Neural progenitor cell (in vitro differentiated cells): ENCODE results near the gene MAFB. TPM values are rescaled to one million over a fixed set of nuclear protein-coding genes. Genes with fewer than 3 reads are reported as not detected.

ENCODE experiments used
- DNase-seq: peaks from one replicate; pipeline ENCODE4 v3.0.0-alpha.2; 2016; ENCODE audit warnings: low spot score
- H2AFZ ChIP-seq: fragments of 200-600 bp; sonication (generic); replicated peaks from 2 replicates; pipeline ENCODE4 v1.6.1; 2016; ENCODE audit warnings: antibody characterized with exemption
- H3F3A ChIP-seq: fragments of 200-600 bp; sonication (generic); 2 replicates; pipeline ENCODE4 v1.6.1; 2016; ENCODE audit warnings: antibody characterized with exemption, low read depth
- H3K27ac ChIP-seq: fragments of 200-600 bp; sonication (generic); 2 replicates; pipeline ENCODE4 v1.5.1; 2016; ENCODE audit warnings: mild to moderate bottlenecking
- H3K27me3 ChIP-seq: fragments of 200-600 bp; sonication (generic); 2 replicates; pipeline ENCODE4 v1.6.1; 2016; ENCODE audit warnings: mild to moderate bottlenecking, moderate library complexity
- H3K36me3 ChIP-seq: fragments of 200-600 bp; sonication (generic); 2 replicates; pipeline ENCODE4 v1.5.1; 2016
- H3K4me1 ChIP-seq: fragments of 200-600 bp; sonication (generic); 2 replicates; pipeline ENCODE4 v1.6.1; 2016; ENCODE audit warnings: mixed run types
- H3K4me2 ChIP-seq: fragments of 200-600 bp; sonication (generic); 2 replicates; pipeline ENCODE4 v1.6.1; 2016
- H3K4me3 ChIP-seq: fragments of 200-600 bp; sonication (generic); 2 replicates; pipeline ENCODE4 v1.5.1; 2016
- H3K79me2 ChIP-seq: fragments of 200-600 bp; sonication (generic); 2 replicates; pipeline ENCODE4 v1.6.1; 2016; ENCODE audit warnings: low read depth
- H3K9ac ChIP-seq: fragments of 200-600 bp; sonication (generic); 2 replicates; pipeline ENCODE4 v1.6.1; 2016
- H3K9me3 ChIP-seq: fragments of 200-600 bp; sonication (generic); 2 replicates; pipeline ENCODE4 v1.5.1; 2016; ENCODE audit warnings: low read depth
- H4K20me1 ChIP-seq: fragments of 200-600 bp; sonication (generic); 2 replicates; pipeline ENCODE4 v1.6.1; 2016; ENCODE audit warnings: low read depth
- H3K27ac Mint-ChIP-seq: 3 replicates; pipeline ENCODE4 v1.8.0; 2021; ENCODE audit warnings: mixed read lengths
- H3K27me3 Mint-ChIP-seq: 2 replicates; pipeline ENCODE4 v1.8.0; 2022; ENCODE audit warnings: low read depth, mild to moderate bottlenecking, inconsistent platforms, moderate library complexity, mixed read lengths; ENCODE audit not compliant: insufficient read depth
- H3K36me3 Mint-ChIP-seq: 3 replicates; pipeline ENCODE4 v1.8.0; 2021; ENCODE audit warnings: mixed read lengths
- H3K4me1 Mint-ChIP-seq: 3 replicates; pipeline ENCODE4 v1.8.0; 2021; ENCODE audit warnings: mixed read lengths
- H3K4me3 Mint-ChIP-seq: 3 replicates; pipeline ENCODE4 v1.8.0; 2021; ENCODE audit warnings: mild to moderate bottlenecking, moderate library complexity, mixed read lengths
- H3K9me3 Mint-ChIP-seq: 3 replicates; pipeline ENCODE4 v1.8.0; 2020; ENCODE audit warnings: mixed read lengths
- EZH2 ChIP-seq: fragments of 200-600 bp; sonication (generic); IDR thresholded peaks from 2 replicates; pipeline ENCODE4 v1.6.1; 2017; ENCODE audit warnings: antibody characterized with exemption, mild to moderate bottlenecking, moderate library complexity
- EZH2phosphoT487 ChIP-seq: fragments of 200-600 bp; sonication (generic); IDR thresholded peaks from 2 replicates; pipeline ENCODE4 v1.6.1; 2017; ENCODE audit warnings: antibody characterized with exemption
- total RNA-seq: library from RNA; depleted of rRNA; stranded (reverse); fragments of >200 nt; gene quantifications from 2 replicates; pipeline ENCODE4 v1.2.3, GENCODE V29; 2015; ENCODE audit warnings: low replicate concordance
- TF ChIP-seq, protein P1 (sequence below): fragments of 200-600 bp; sonication (generic); IDR thresholded peaks from 2 replicates; pipeline ENCODE4 v1.5.1; 2017; ENCODE audit warnings: antibody characterized with exemption, mild to moderate bottlenecking

Gene MAFB
- total RNA-seq, 1 donor from 2014 or later = 0.64 TPM

DNA sequence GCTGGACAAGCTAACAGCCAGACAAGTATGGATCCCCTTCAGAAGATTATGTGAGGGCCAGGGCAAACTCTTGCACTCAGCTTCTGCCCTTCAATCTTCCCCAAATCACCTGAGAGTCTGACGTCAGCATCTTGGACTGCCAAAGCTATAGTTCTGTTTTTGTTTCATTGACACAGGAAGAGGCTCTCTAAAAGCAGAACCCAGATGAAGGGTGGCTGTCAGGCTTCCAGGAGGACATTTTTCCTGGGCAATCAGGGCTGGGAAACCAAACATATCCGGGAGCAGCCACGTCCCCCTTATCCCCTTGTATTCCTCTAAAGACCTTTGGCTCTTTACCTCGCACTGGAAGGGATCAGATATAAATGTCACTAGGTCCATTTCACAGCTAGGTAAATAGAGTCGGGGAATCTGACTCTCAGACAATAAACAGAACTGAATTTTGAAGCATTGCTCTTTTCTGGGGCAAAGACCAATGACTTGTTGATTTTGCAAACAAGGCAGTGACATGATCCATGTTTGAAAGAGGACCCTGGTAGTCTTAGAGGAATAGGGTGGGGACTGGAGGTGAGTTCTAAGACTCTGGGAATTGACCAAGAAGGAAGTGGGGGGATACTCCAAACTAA is 13.3 kb downstream of the MAFB start:
- Histone ChIP-seq H4K20me1 (no peaks in the 10 kb centered on the region), H3K27ac (no peak overlapping the region), H3K4me1 (no peaks in the 10 kb centered on the region), H3K79me2 (no peaks in the 10 kb centered on the region), H2AFZ (no peak overlapping the region), H3K27me3 (peaks cover 61% of the 10 kb centered on the region), H3K9ac (no peak overlapping the region), H3K4me2 (no peak overlapping the region), H3K36me3 (no peaks in the 10 kb centered on the region), H3F3A (no peaks in the 10 kb centered on the region), H3K9me3 (no peaks in the 10 kb centered on the region), H3K4me3 (no peak overlapping the region)
- DNase-seq = no peak
- Mint-ChIP-seq H3K27me3 (peaks cover 50% of the 10 kb centered on the region), H3K9me3 (no peaks in the 10 kb centered on the region), H3K36me3 (no peaks in the 10 kb centered on the region), H3K4me3 (no peak overlapping the region), H3K27ac (no peak overlapping the region), H3K4me1 (no peaks in the 10 kb centered on the region)
- no peak for TF ChIP-seq EZH2
- TF ChIP-seq, protein P1, sequence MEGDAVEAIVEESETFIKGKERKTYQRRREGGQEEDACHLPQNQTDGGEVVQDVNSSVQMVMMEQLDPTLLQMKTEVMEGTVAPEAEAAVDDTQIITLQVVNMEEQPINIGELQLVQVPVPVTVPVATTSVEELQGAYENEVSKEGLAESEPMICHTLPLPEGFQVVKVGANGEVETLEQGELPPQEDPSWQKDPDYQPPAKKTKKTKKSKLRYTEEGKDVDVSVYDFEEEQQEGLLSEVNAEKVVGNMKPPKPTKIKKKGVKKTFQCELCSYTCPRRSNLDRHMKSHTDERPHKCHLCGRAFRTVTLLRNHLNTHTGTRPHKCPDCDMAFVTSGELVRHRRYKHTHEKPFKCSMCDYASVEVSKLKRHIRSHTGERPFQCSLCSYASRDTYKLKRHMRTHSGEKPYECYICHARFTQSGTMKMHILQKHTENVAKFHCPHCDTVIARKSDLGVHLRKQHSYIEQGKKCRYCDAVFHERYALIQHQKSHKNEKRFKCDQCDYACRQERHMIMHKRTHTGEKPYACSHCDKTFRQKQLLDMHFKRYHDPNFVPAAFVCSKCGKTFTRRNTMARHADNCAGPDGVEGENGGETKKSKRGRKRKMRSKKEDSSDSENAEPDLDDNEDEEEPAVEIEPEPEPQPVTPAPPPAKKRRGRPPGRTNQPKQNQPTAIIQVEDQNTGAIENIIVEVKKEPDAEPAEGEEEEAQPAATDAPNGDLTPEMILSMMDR = no peak
- TF ChIP-seq EZH2phosphoT487 = no peak

DNA sequence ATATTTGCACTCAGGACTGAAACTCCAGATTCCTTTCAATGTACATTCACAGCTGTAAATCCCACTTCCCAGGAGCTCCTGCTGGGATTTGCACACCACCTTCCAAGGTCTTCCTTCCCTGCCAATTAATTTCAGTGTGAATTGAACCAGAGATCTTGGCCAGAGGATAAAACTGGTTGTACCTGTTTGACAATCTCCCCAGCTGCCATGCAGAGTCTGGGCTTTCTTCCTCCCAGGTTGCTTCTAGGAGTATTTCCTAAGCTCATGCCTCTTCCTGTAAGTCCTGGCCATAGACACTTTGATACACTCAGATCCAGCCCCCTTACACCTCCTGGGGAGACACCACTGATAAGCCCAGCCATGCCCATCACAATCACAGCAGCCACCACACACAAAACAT is 15.6 kb downstream of the MAFB start:
- Histone ChIP-seq H3K27ac (no peak overlapping the region), H4K20me1 (no peaks in the 10 kb centered on the region), H3K4me2 (no peak overlapping the region), H3K4me3 (no peak overlapping the region), H3K9me3 (no peaks in the 10 kb centered on the region), H3F3A (no peaks in the 10 kb centered on the region), H3K9ac (no peak overlapping the region), H2AFZ (no peak overlapping the region), H3K79me2 (no peaks in the 10 kb centered on the region), H3K36me3 (no peaks in the 10 kb centered on the region), H3K27me3 (peaks cover 38% of the 10 kb centered on the region), H3K4me1 (no peaks in the 10 kb centered on the region)
- no peaks in the 10 kb centered on the region for H3K36me3 Mint-ChIP-seq
- H3K27ac Mint-ChIP-seq = no peak overlapping the region
- no peak overlapping the region for H3K4me3 Mint-ChIP-seq
- H3K4me1 Mint-ChIP-seq = no peaks in the 10 kb centered on the region
- peaks cover 35% of the 10 kb centered on the region for H3K27me3 Mint-ChIP-seq
- H3K9me3 Mint-ChIP-seq = no peaks in the 10 kb centered on the region
- TF ChIP-seq EZH2phosphoT487 (no peak), EZH2 (no peak)
- TF ChIP-seq, protein P1 = no peak
- DNase-seq = no peak

DNA sequence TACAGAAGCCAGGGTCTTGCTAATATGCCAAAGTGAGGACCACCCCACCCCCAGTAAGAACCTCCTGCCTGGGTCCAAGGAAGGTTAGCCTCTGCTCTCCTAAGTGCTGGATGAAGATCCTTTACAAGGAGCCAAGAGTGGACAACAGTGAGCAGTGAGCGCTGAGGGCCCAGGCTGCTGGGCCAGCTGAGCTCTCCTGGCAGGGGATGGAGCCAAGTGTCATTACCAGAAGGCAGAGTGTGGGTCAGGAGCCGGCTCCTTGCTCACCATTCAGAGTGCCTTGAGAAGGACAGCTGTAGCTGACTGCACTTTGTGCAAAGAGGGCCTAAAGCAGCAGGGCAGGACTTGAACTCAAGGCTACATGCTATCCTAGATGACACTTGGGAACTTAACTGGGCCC is 16.9 kb downstream of the MAFB start:
- no peak overlapping the region for H3K27ac ChIP-seq
- H3K27me3 ChIP-seq = peaks cover 25% of the 10 kb centered on the region
- no peak overlapping the region for H3K27ac Mint-ChIP-seq
- no peaks in the 10 kb centered on the region for H3K9me3 ChIP-seq
- no peaks in the 10 kb centered on the region for H3K36me3 Mint-ChIP-seq
- H3K4me3 Mint-ChIP-seq = no peak overlapping the region
- H2AFZ ChIP-seq = no peak overlapping the region
- no peak overlapping the region for H3K4me2 ChIP-seq
- no peak overlapping the region for H3K9ac ChIP-seq
- no peak for DNase-seq
- H3F3A ChIP-seq = no peaks in the 10 kb centered on the region
- no peak overlapping the region for H3K4me3 ChIP-seq
- TF ChIP-seq EZH2 = no peak
- TF ChIP-seq, protein P1 = no peak
- TF ChIP-seq EZH2phosphoT487 = no peak
- H3K4me1 Mint-ChIP-seq = no peaks in the 10 kb centered on the region
- H3K36me3 ChIP-seq = no peaks in the 10 kb centered on the region
- no peaks in the 10 kb centered on the region for H4K20me1 ChIP-seq
- H3K9me3 Mint-ChIP-seq = no peaks in the 10 kb centered on the region
- H3K79me2 ChIP-seq = no peaks in the 10 kb centered on the region
- H3K27me3 Mint-ChIP-seq = peaks cover 22% of the 10 kb centered on the region
- no peaks in the 10 kb centered on the region for H3K4me1 ChIP-seq
